ENCODE data around the gene BEAN1.

Gene BEAN1

GRCh38 chr16:66427036-66427860 is at the start of gene BEAN1:
Gene BEAN1, plus strand, starts transcription at chr16:66427295. Its CDS starts 10,382 bp downstream, at chr16:66437677.
- DNase-seq, result no peak

GRCh38 chr16:66377324-66377723 is 49.8 kb upstream of the BEAN1 start:
- DNase-seq, result no peak

- DNase-seq, result no peak
These were observed 48.1 kb upstream of the BEAN1 start for GRCh38 chr16:66378741-66379570.

- no peak for DNase-seq
These were observed 47.5 kb upstream of the BEAN1 start for GRCh38 chr16:66379571-66379941.

GRCh38 chr16:66380421-66380820 is 46.7 kb upstream of the BEAN1 start:
- no peak for DNase-seq

GRCh38 chr16:66381585-66382170 is 45.4 kb upstream of the BEAN1 start:
- no peak for DNase-seq

- no peak for DNase-seq
These were observed 44.7 kb upstream of the BEAN1 start for GRCh38 chr16:66382171-66382965.

GRCh38 chr16:66382966-66383299 is 44.2 kb upstream of the BEAN1 start:
- DNase-seq, result no peak

GRCh38 chr16:66383551-66383950 is 43.5 kb upstream of the BEAN1 start:
- DNase-seq, result no peak

- no peak for DNase-seq
These were observed 41.7 kb upstream of the BEAN1 start for GRCh38 chr16:66385415-66385814.

- no peak for DNase-seq
These were observed 40.2 kb upstream of the BEAN1 start for GRCh38 chr16:66386629-66387622.

GRCh38 chr16:66387817-66388332 is 39.2 kb upstream of the BEAN1 start:
- no peak for DNase-seq

GRCh38 chr16:66388350-66389139 is 38.5 kb upstream of the BEAN1 start:
- no peak for DNase-seq

- DNase-seq, result no peak
These were observed 37.6 kb upstream of the BEAN1 start for GRCh38 chr16:66389256-66390176.

GRCh38 chr16:66390346-66391108 is 36.6 kb upstream of the BEAN1 start:
- DNase-seq, result no peak

GRCh38 chr16:66391726-66392670 is 35.1 kb upstream of the BEAN1 start:
- DNase-seq, result no peak

GRCh38 chr16:66395806-66396555 is 31.1 kb upstream of the BEAN1 start:
- DNase-seq, result no peak
